OCI-LY7 (cell line): ENCODE measurements around the gene E2F3. TPM values are rescaled to one million over a fixed set of nuclear protein-coding genes. Genes with fewer than 3 reads are reported as not detected.

Experiments
- BruUV-seq: library from RNA; stranded (reverse); fragments of 400-500 nt; replicated peaks from 2 replicates; lab custom pipeline; 2021; lab: Mats Ljungman, UMichigan
- CTCF ChIA-PET: fragments of 300-600 bp; sonication (Branson Sonifier 250); formaldehyde crosslinking; loops from one replicate; lab custom pipeline; 2022; ENCODE audit warnings: antibody characterized with exemption; ENCODE audit not compliant: unreplicated experiment; lab: Charles Lee
- POLR2A ChIA-PET: fragments of 300-600 bp; sonication (Branson Sonifier 250); formaldehyde crosslinking; loops from one replicate; lab custom pipeline; 2022; ENCODE audit warnings: antibody characterized with exemption; lab: Charles Lee
- DNase-seq: peaks from one replicate; pipeline ENCODE4 v3.0.0-alpha.2; 2015; ENCODE audit warnings: low spot score
- H2AFZ ChIP-seq: fragments of 200-600 bp; sonication (generic), shearing (Covaris generic); 2 replicates; pipeline ENCODE4 v1.6.1; 2014; ENCODE audit warnings: mild to moderate bottlenecking, antibody characterized with exemption, low read length, moderate library complexity
- H3K27ac ChIP-seq: fragments of 200-600 bp; sonication (generic); 2 replicates; pipeline ENCODE4 v1.5.1; 2014; ENCODE audit warnings: mixed run types, low read depth, mild to moderate bottlenecking, moderate library complexity, low read length, inconsistent platforms; ENCODE audit not compliant: poor library complexity, severe bottlenecking
- H3K36me3 ChIP-seq: fragments of 200-600 bp; sonication (generic); 2 replicates; pipeline ENCODE4 v1.6.1; 2014; ENCODE audit warnings: mild to moderate bottlenecking, antibody characterized with exemption, low read length, moderate library complexity, mixed read lengths; ENCODE audit not compliant: insufficient read depth
- H3K4me1 ChIP-seq: fragments of 200-600 bp; sonication (generic); 2 replicates; pipeline ENCODE4 v1.5.1; 2014; ENCODE audit warnings: mild to moderate bottlenecking, low read length; ENCODE audit not compliant: insufficient read depth, poor library complexity, severe bottlenecking
- H3K4me2 ChIP-seq: fragments of 200-600 bp; sonication (generic); 2 replicates; pipeline ENCODE4 v1.6.1; 2014; ENCODE audit warnings: mild to moderate bottlenecking, low read length
- H3K4me3 ChIP-seq: fragments of 200-600 bp; sonication (generic); 2 replicates; pipeline ENCODE4 v1.5.1; 2014; ENCODE audit warnings: mild to moderate bottlenecking, low read depth, low read length; ENCODE audit not compliant: poor library complexity, severe bottlenecking
- H3K79me2 ChIP-seq: fragments of 200-600 bp; sonication (generic); 2 replicates; pipeline ENCODE4 v1.6.1; 2016; ENCODE audit warnings: low read depth, mild to moderate bottlenecking, low read length, moderate library complexity, mixed read lengths; ENCODE audit not compliant: insufficient read depth
- H3K9me2 ChIP-seq: fragments of 200-600 bp; sonication (generic); 2 replicates; pipeline ENCODE4 v1.6.1; 2016; ENCODE audit warnings: mild to moderate bottlenecking, low read length, mixed read lengths; ENCODE audit not compliant: insufficient read depth
- H3K9me3 ChIP-seq: fragments of 200-600 bp; sonication (generic); 2 replicates; pipeline ENCODE4 v1.6.1; 2014; ENCODE audit warnings: mild to moderate bottlenecking, mixed run types, low read length, mixed read lengths
- H4K20me1 ChIP-seq: fragments of 200-600 bp; sonication (generic); 2 replicates; pipeline ENCODE4 v1.6.1; 2014; ENCODE audit warnings: mild to moderate bottlenecking, antibody characterized with exemption, low read length, moderate library complexity, mixed read lengths; ENCODE audit not compliant: insufficient read depth
- EZH2phosphoT487 ChIP-seq: fragments of 200-600 bp; sonication (generic); IDR thresholded peaks from 2 replicates; pipeline ENCODE4 v1.6.1; 2018; ENCODE audit warnings: low read depth, borderline replicate concordance, mild to moderate bottlenecking, mixed run types, antibody characterized with exemption, low read length, moderate library complexity, mixed read lengths
- intact Hi-C: fragments of 100-400 bp; cut with micrococcal nuclease; formaldehyde crosslinking; loops from one replicate; pipeline ENCODE4 v1.10.0; 2022; ENCODE audit not compliant: unreplicated experiment
- total RNA-seq, 2 experiments: library from RNA; depleted of rRNA in 1 of 2; stranded (reverse); fragments of >200 nt in 1 of 2; shearing (Covaris generic) in 1 of 2; gene quantifications; 2 replicates each; pipeline ENCODE4 v1.2.3, GENCODE V29; 2014 to 2022
- TF ChIP-seq, protein P1 (sequence below): fragments of 200-600 bp; sonication (generic); conservative IDR thresholded peaks from 2 replicates; pipeline ENCODE4 v1.5.1; 2014; ENCODE audit warnings: mild to moderate bottlenecking, antibody characterized with exemption, low read length, moderate library complexity, mixed read lengths

Gene E2F3
- total RNA-seq, 2 experiments from 2014 or later = 12.4 to 31.2 TPM

DNA sequence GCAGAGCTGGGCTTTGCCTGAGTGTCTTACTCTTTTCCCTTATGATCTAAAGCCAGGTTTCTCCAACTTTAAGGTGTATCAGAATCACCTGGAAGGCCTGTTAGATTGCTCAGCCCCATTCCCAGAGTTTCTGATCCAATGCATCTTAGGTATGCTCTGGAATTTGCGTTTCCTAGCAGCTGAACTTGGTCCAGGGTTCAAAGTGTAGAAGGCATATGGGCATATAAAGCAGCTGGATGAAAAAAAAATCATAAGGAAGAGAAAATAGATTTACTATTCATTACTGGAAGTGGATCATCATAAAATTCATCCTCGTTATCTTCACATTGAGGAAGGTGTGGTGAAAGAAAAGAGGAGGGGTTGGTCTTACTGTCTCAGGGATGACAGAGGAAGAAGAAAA, 75.8 kb downstream of the E2F3 start:
- Histone ChIP-seq H3K9me2 (no peaks in the 10 kb centered on the region), H2AFZ (no peak overlapping the region), H3K4me2 (no peak overlapping the region), H3K4me1 (no peaks in the 10 kb centered on the region), H3K79me2 (peaks cover 18% of the 10 kb centered on the region), H3K9me3 (no peaks in the 10 kb centered on the region), H4K20me1 (no peaks in the 10 kb centered on the region), H3K27ac (no peak overlapping the region), H3K4me3 (no peak overlapping the region), H3K36me3 (peaks cover 45% of the 10 kb centered on the region)
- ChIA-PET POLR2A (no interaction called here), CTCF (no interaction called here)
- BruUV-seq = no TSS peak
- intact Hi-C loops = no loop called here
- DNase-seq = no peak
- TF ChIP-seq EZH2phosphoT487 = no peak
- TF ChIP-seq, protein P1, sequence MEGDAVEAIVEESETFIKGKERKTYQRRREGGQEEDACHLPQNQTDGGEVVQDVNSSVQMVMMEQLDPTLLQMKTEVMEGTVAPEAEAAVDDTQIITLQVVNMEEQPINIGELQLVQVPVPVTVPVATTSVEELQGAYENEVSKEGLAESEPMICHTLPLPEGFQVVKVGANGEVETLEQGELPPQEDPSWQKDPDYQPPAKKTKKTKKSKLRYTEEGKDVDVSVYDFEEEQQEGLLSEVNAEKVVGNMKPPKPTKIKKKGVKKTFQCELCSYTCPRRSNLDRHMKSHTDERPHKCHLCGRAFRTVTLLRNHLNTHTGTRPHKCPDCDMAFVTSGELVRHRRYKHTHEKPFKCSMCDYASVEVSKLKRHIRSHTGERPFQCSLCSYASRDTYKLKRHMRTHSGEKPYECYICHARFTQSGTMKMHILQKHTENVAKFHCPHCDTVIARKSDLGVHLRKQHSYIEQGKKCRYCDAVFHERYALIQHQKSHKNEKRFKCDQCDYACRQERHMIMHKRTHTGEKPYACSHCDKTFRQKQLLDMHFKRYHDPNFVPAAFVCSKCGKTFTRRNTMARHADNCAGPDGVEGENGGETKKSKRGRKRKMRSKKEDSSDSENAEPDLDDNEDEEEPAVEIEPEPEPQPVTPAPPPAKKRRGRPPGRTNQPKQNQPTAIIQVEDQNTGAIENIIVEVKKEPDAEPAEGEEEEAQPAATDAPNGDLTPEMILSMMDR = no peak

DNA sequence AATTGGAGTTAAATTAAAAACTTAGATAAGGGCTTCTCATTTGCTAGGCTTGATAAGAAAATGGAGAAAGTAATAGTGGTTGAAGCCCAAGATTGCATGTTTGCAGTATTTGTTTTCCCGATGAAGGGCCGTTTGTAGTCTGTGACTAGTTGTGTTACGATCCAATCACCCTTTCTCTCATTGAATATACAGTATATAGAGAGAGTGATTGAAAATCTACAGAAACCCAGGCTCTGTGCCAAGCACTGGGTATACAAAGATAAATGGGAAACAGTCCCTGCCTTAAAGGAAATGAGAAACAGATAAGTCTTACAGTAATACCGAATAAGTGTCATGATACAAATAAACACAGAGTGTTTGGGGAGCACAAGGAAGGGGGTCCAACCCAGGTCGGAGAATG, 77.4 kb downstream of the E2F3 start:
- CTCF ChIA-PET = no interaction called here
- BruUV-seq = no TSS peak

DNA sequence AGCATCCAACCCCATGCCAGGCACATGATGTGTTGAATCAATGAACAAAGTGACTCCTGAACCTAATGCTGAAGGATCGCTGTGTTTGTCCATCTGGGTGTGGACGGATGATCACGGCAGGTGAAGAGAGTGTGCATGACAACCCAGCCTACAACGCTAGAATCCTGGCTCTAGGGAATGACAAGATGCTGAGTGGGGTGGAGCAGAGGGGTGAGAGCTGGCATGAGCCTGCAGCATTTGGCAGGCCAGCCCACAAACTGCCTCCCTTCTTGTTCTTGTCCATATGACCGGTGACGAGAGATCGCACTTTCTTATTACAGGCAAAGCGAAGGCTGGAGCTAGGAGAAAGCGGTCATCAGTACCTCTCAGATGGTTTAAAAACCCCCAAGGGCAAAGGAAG, 77.8 kb downstream of the E2F3 start:
- DNase-seq = no peak

More for the DNA sequence above, 77.4 kb downstream of the E2F3 start:
- Histone ChIP-seq H3K36me3 (peaks cover 54% of the 10 kb centered on the region), H4K20me1 (no peaks in the 10 kb centered on the region), H3K9me2 (no peaks in the 10 kb centered on the region), H3K27ac (no peak overlapping the region), H3K4me3 (no peak overlapping the region), H3K4me2 (no peak overlapping the region), H2AFZ (no peak overlapping the region), H3K4me1 (no peaks in the 10 kb centered on the region), H3K9me3 (no peaks in the 10 kb centered on the region), H3K79me2 (peaks cover 5% of the 10 kb centered on the region; the same call in 1 of the 2 replicates)
- TF ChIP-seq, protein P1 = no peak
- TF ChIP-seq EZH2phosphoT487 = no peak
- intact Hi-C loops = no loop called here
- DNase-seq = no peak
- POLR2A ChIA-PET = interaction anchor here (0.6 kb wide), 1 partner anchor 293 kb away, joined by 3 read pairs; no protein-coding TSS in a partner anchor

More for the DNA sequence above, 77.8 kb downstream of the E2F3 start:
- Histone ChIP-seq H3K4me3 (no peak overlapping the region), H3K79me2 (peaks cover 5% of the 10 kb centered on the region; the same call in 1 of the 2 replicates), H3K9me3 (no peaks in the 10 kb centered on the region), H3K4me1 (no peaks in the 10 kb centered on the region), H4K20me1 (no peaks in the 10 kb centered on the region), H3K36me3 (peaks cover 56% of the 10 kb centered on the region), H3K27ac (no peak overlapping the region), H3K9me2 (no peaks in the 10 kb centered on the region), H2AFZ (no peak overlapping the region), H3K4me2 (no peak overlapping the region)
- intact Hi-C loops = no loop called here
- no TSS peak for BruUV-seq
- TF ChIP-seq, protein P1 = no peak
- TF ChIP-seq EZH2phosphoT487 = no peak
- POLR2A ChIA-PET = interaction anchor here (0.6 kb wide), 1 partner anchor 1477 kb away, joined by 6 read pairs; no protein-coding TSS in a partner anchor
- CTCF ChIA-PET = no interaction called here
